WTC11 (cell line): ENCODE measurements around the gene TMEM164. TPM values are rescaled to one million over a fixed set of nuclear protein-coding genes. Genes with fewer than 3 reads are reported as not detected.

Source experiments
- ATAC-seq: fragments of 200-7000 bp; cut with Tn5 transposase; 2 replicates; pipeline ENCODE4 v1.10.0; 2021; ENCODE audit warnings: mild to moderate bottlenecking, moderate library complexity
- CTCF ChIA-PET: fragments of 300-600 bp; sonication (Branson Sonifier 250); formaldehyde crosslinking; loops from one replicate; lab custom pipeline; 2021; ENCODE audit warnings: antibody characterized with exemption; lab: Charles Lee
- POLR2A ChIA-PET: fragments of 350-600 bp; sonication (Branson Sonifier 250); formaldehyde crosslinking; loops from one replicate; lab custom pipeline; 2021; ENCODE audit warnings: antibody characterized with exemption; lab: Charles Lee
- DNase-seq: peaks from one replicate; pipeline ENCODE4 v3.0.0; 2021; ENCODE audit warnings: low spot score
- H3K27ac Mint-ChIP-seq: 2 replicates; pipeline ENCODE4 v1.8.0; 2021; ENCODE audit warnings: mixed read lengths
- H3K27me3 Mint-ChIP-seq: 2 replicates; pipeline ENCODE4 v1.8.0; 2021; ENCODE audit warnings: low read depth, mild to moderate bottlenecking, moderate library complexity, mixed read lengths
- H3K36me3 Mint-ChIP-seq: 2 replicates; pipeline ENCODE4 v1.8.0; 2021; ENCODE audit warnings: mixed read lengths
- H3K4me1 Mint-ChIP-seq: 2 replicates; pipeline ENCODE4 v1.8.0; 2022; ENCODE audit warnings: mixed read lengths
- H3K4me3 Mint-ChIP-seq: 2 replicates; pipeline ENCODE4 v1.8.0; 2021; ENCODE audit warnings: mild to moderate bottlenecking, moderate library complexity, mixed read lengths
- H3K9me3 Mint-ChIP-seq: 2 replicates; pipeline ENCODE4 v1.8.0; 2021; ENCODE audit warnings: mixed read lengths
- ATF1 ChIP-seq: sonication (generic); formaldehyde crosslinking; IDR thresholded peaks from 2 replicates; pipeline ENCODE4 v1.8.1; 2023; ENCODE audit warnings: mild to moderate bottlenecking, moderate library complexity, missing genetic modification reagents
- CBFB ChIP-seq: sonication (generic); formaldehyde crosslinking; IDR thresholded peaks from 2 replicates; pipeline ENCODE4 v1.8.1; 2022; ENCODE audit warnings: mild to moderate bottlenecking, low read depth, missing genetic modification reagents
- ESRRA ChIP-seq: sonication (generic); formaldehyde crosslinking; IDR thresholded peaks from 2 replicates; pipeline ENCODE4 v1.8.1; 2022; ENCODE audit warnings: mild to moderate bottlenecking, missing genetic modification reagents, borderline replicate concordance
- GTF2I ChIP-seq: fragments of 250-450 bp; sonication (Bioruptor Pico); conservative IDR thresholded peaks from 2 replicates; pipeline ENCODE4 v1.4.0; 2021; ENCODE audit warnings: mild to moderate bottlenecking
- IRF2 ChIP-seq: sonication (generic); formaldehyde crosslinking; IDR thresholded peaks from 2 replicates; pipeline ENCODE4 v1.8.0; 2022; ENCODE audit warnings: low read depth, missing genetic modification reagents, borderline replicate concordance
- KAT7 ChIP-seq: sonication (generic); formaldehyde crosslinking; IDR thresholded peaks from 2 replicates; pipeline ENCODE4 v1.8.1; 2023; ENCODE audit warnings: missing genetic modification reagents, mild to moderate bottlenecking, borderline replicate concordance
- NFATC4 ChIP-seq: fragments of 250-450 bp; sonication (Bioruptor Pico); IDR thresholded peaks from 2 replicates; pipeline ENCODE4 v1.9.0; 2021; ENCODE audit warnings: mild to moderate bottlenecking
- NFE2L1 ChIP-seq: sonication (generic); formaldehyde crosslinking; IDR thresholded peaks from 2 replicates; pipeline ENCODE4 v1.8.1; 2023; ENCODE audit warnings: missing genetic modification reagents
- NR3C1 ChIP-seq: sonication (generic); formaldehyde crosslinking; conservative IDR thresholded peaks from 2 replicates; pipeline ENCODE4 v1.8.1; 2023; ENCODE audit warnings: low read depth, mild to moderate bottlenecking, missing genetic modification reagents
- RORB ChIP-seq: fragments of 250-450 bp; sonication (Bioruptor Pico); IDR thresholded peaks from 2 replicates; pipeline ENCODE4 v1.9.0; 2021; ENCODE audit warnings: mild to moderate bottlenecking
- SMAD3 ChIP-seq: sonication (generic); formaldehyde crosslinking; IDR thresholded peaks from 2 replicates; pipeline ENCODE4 v1.8.0; 2022; ENCODE audit warnings: missing genetic modification reagents, mild to moderate bottlenecking, borderline replicate concordance
- SOX15 ChIP-seq: fragments of 250-450 bp; sonication (Bioruptor Pico); IDR thresholded peaks from 2 replicates; pipeline ENCODE4 v1.9.0; 2021; ENCODE audit warnings: mild to moderate bottlenecking
- ZNF138 ChIP-seq: sonication (generic); formaldehyde crosslinking; conservative IDR thresholded peaks from 2 replicates; pipeline ENCODE4 v1.8.1; 2022; ENCODE audit warnings: mild to moderate bottlenecking, moderate library complexity, missing genetic modification reagents
- ZNF232 ChIP-seq: sonication (generic); formaldehyde crosslinking; IDR thresholded peaks from 2 replicates; pipeline ENCODE4 v1.8.0; 2022; ENCODE audit warnings: mild to moderate bottlenecking, missing genetic modification reagents
- ZNF263 ChIP-seq: sonication (generic); formaldehyde crosslinking; IDR thresholded peaks from 2 replicates; pipeline ENCODE4 v1.8.1; 2022; ENCODE audit warnings: low read depth, mild to moderate bottlenecking, moderate library complexity, missing genetic modification reagents
- total RNA-seq: library from RNA; stranded (reverse); gene quantifications from 3 replicates; pipeline ENCODE4 v1.2.3, GENCODE V29; 2021
- TF ChIP-seq, protein P1 (sequence below): fragments of 200-600 bp; IDR thresholded peaks from 2 replicates; pipeline ENCODE4 v1.8.0; 2022; ENCODE audit warnings: antibody characterized with exemption
- TF ChIP-seq, protein P2 (sequence below): fragments of 250-450 bp; sonication (Bioruptor Pico); IDR thresholded peaks from 2 replicates; pipeline ENCODE4 v1.9.0; 2021; ENCODE audit warnings: mild to moderate bottlenecking
- TF ChIP-seq, protein P3 (sequence below): sonication (generic); formaldehyde crosslinking; IDR thresholded peaks from 2 replicates; pipeline ENCODE4 v1.8.0; 2022; ENCODE audit warnings: mild to moderate bottlenecking, missing genetic modification reagents
- TF ChIP-seq, protein P4 (sequence below): fragments of 250-450 bp; sonication (Bioruptor Pico); IDR thresholded peaks from 2 replicates; pipeline ENCODE4 v1.8.0; 2021; ENCODE audit warnings: mild to moderate bottlenecking
- TF ChIP-seq, protein P5 (sequence below): sonication (generic); formaldehyde crosslinking; IDR thresholded peaks from 2 replicates; pipeline ENCODE4 v1.8.1; 2023; ENCODE audit warnings: mild to moderate bottlenecking, missing genetic modification reagents, moderate library complexity

Gene TMEM164
- total RNA-seq, 1 experiment from 2014 or later, result 16.0 TPM

DNA sequence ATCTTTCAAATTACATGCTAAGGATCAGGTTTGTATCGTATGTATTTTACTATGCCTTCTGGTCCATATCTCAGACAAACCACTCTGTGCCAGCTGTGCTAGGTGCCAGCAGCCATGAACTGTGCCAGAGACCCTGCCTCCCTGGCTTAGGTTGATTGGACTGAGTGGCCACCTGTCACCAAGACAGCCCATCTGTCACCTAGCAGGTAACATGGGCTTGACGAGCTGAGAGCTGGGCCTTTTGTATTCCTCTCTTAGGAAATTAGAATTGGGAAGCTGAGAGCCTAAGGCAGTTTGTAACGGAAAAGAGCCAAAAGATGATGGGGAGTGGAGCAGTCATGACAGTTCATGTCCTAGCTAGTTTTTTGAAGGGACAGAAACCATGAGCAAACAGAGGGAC is 42.5 kb downstream of the TMEM164 start (continued):
- TF ChIP-seq, protein P1, sequence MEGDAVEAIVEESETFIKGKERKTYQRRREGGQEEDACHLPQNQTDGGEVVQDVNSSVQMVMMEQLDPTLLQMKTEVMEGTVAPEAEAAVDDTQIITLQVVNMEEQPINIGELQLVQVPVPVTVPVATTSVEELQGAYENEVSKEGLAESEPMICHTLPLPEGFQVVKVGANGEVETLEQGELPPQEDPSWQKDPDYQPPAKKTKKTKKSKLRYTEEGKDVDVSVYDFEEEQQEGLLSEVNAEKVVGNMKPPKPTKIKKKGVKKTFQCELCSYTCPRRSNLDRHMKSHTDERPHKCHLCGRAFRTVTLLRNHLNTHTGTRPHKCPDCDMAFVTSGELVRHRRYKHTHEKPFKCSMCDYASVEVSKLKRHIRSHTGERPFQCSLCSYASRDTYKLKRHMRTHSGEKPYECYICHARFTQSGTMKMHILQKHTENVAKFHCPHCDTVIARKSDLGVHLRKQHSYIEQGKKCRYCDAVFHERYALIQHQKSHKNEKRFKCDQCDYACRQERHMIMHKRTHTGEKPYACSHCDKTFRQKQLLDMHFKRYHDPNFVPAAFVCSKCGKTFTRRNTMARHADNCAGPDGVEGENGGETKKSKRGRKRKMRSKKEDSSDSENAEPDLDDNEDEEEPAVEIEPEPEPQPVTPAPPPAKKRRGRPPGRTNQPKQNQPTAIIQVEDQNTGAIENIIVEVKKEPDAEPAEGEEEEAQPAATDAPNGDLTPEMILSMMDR, result no peak
- TF ChIP-seq ZNF263 (CRISPR knock-in tag) (no peak), NFE2L1 (no peak), IRF2 (CRISPR knock-in tag) (no peak), ESRRA (CRISPR knock-in tag) (no peak), CBFB (CRISPR knock-in tag) (no peak), RORB (CRISPR knock-in tag) (no peak)
- TF ChIP-seq, protein P2, sequence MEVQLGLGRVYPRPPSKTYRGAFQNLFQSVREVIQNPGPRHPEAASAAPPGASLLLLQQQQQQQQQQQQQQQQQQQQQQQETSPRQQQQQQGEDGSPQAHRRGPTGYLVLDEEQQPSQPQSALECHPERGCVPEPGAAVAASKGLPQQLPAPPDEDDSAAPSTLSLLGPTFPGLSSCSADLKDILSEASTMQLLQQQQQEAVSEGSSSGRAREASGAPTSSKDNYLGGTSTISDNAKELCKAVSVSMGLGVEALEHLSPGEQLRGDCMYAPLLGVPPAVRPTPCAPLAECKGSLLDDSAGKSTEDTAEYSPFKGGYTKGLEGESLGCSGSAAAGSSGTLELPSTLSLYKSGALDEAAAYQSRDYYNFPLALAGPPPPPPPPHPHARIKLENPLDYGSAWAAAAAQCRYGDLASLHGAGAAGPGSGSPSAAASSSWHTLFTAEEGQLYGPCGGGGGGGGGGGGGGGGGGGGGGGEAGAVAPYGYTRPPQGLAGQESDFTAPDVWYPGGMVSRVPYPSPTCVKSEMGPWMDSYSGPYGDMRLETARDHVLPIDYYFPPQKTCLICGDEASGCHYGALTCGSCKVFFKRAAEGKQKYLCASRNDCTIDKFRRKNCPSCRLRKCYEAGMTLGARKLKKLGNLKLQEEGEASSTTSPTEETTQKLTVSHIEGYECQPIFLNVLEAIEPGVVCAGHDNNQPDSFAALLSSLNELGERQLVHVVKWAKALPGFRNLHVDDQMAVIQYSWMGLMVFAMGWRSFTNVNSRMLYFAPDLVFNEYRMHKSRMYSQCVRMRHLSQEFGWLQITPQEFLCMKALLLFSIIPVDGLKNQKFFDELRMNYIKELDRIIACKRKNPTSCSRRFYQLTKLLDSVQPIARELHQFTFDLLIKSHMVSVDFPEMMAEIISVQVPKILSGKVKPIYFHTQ, result no peak
- TF ChIP-seq, protein P3, sequence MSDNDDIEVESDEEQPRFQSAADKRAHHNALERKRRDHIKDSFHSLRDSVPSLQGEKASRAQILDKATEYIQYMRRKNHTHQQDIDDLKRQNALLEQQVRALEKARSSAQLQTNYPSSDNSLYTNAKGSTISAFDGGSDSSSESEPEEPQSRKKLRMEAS (CRISPR knock-in tag), result no peak

DNA sequence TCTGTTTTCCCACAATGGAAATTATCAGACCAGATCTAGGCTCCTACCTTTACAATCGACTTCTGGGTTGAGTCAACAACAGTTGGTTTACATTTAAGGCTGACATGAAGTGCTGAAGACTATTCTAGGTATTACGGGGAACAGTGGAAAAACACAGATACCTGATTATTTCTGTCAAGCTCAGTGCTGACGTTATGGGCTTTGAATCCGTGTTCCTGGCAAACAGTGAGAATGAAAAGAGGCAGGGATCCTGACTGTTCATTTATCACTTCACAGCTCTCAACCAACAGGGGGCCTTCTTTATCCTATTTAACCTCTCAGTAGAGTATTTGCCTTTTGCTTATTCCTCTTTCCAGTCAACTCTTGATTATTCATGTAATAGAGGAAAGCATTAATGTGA is 43.1 kb downstream of the TMEM164 start:
- ChIA-PET CTCF (interaction anchor here (1.3 to 1.6 kb wide), 4 partner anchors 13 to 155 kb away, joined by 3 to 6 read pairs (median 4); no protein-coding TSS in a partner anchor), POLR2A (no interaction called here)
- ATAC-seq, result peak; percentile 63
- Mint-ChIP-seq H3K4me1 (peaks cover 25% of the 10 kb centered on the region), H3K9me3 (no peaks in the 10 kb centered on the region), H3K27ac (no peak overlapping the region), H3K27me3 (no peaks in the 10 kb centered on the region), H3K36me3 (no peaks in the 10 kb centered on the region), H3K4me3 (no peak overlapping the region)
- TF ChIP-seq ATF1 (CRISPR knock-in tag), result no peak
- no peak for TF ChIP-seq GTF2I (CRISPR knock-in tag)
- no peak for TF ChIP-seq NR3C1 (CRISPR knock-in tag)
- no peak for TF ChIP-seq NFATC4 (CRISPR knock-in tag)
- DNase-seq, result no peak

DNA sequence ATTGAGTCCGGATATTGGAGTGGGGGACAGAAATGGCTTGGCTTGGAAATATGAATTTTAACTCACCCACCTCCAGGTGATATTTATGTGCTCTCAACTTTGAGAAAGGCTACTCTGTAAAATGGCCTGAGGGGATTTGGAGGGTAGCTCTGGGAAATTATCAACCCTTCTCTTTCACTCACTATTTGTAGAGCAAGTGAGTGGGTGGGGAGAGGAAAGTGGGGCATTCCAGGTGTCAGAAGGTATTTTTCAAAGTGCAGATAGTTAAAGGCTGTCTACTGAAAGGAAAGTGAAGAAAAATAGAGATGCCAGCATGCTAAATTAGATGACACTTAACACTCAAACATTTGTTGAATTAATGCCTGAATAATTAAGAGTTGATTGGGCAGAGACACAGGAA is 44.1 kb downstream of the TMEM164 start:
- Mint-ChIP-seq H3K4me1 (peaks cover 25% of the 10 kb centered on the region), H3K4me3 (no peak overlapping the region), H3K36me3 (no peaks in the 10 kb centered on the region), H3K27me3 (no peaks in the 10 kb centered on the region), H3K27ac (no peak overlapping the region)
- CTCF ChIA-PET, result interaction anchor here (1.4 kb wide), 1 partner anchor 156 kb away, joined by 6 read pairs; no protein-coding TSS in a partner anchor
- no peak for DNase-seq
- POLR2A ChIA-PET, result no interaction called here
- no peak for ATAC-seq
- TF ChIP-seq, protein P4, sequence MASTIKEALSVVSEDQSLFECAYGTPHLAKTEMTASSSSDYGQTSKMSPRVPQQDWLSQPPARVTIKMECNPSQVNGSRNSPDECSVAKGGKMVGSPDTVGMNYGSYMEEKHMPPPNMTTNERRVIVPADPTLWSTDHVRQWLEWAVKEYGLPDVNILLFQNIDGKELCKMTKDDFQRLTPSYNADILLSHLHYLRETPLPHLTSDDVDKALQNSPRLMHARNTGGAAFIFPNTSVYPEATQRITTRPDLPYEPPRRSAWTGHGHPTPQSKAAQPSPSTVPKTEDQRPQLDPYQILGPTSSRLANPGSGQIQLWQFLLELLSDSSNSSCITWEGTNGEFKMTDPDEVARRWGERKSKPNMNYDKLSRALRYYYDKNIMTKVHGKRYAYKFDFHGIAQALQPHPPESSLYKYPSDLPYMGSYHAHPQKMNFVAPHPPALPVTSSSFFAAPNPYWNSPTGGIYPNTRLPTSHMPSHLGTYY, result no peak
- TF ChIP-seq, protein P5, sequence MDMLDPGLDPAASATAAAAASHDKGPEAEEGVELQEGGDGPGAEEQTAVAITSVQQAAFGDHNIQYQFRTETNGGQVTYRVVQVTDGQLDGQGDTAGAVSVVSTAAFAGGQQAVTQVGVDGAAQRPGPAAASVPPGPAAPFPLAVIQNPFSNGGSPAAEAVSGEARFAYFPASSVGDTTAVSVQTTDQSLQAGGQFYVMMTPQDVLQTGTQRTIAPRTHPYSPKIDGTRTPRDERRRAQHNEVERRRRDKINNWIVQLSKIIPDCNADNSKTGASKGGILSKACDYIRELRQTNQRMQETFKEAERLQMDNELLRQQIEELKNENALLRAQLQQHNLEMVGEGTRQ (CRISPR knock-in tag), result no peak
- TF ChIP-seq ZNF138 (CRISPR knock-in tag) (no peak), KAT7 (CRISPR knock-in tag) (no peak), ZNF232 (no peak), NFE2L1 (no peak), SMAD3 (CRISPR knock-in tag) (no peak), SOX15 (CRISPR knock-in tag) (no peak)
- TF ChIP-seq, all 79 proteins: peak for 0
- H3K9me3 Mint-ChIP-seq, result no peaks in the 10 kb centered on the region
